ENCODE data around the gene CLDN6. TPM values are rescaled to one million over a fixed set of nuclear protein-coding genes. Genes with fewer than 3 reads are reported as not detected.

The CLDN6 gene
- total and polyA plus RNA-seq, 12 donors = 0.46 to 0.47 TPM; not detected in 10

- intact Hi-C loops (cut with DNase I) = no loop called here
- peaks cover 0 to 16% of the 10 kb centered on the region in 2 donors for H3K36me3 ChIP-seq (replicated peaks in 1 of 2)
- no peaks in the 10 kb centered on the region for H3K9me3 ChIP-seq (replicated peaks in 1 of 3)
- DNase-seq = peak in 2 of 7 donors; percentile 50 to 71
- H3K27ac ChIP-seq = peak overlapping the region; percentile 88 to 99 (median 97)
- peaks cover 29 to 53% of the 10 kb centered on the region in 2 donors for H3K4me1 ChIP-seq (replicated peaks in 1 of 2)
- H3K4me3 ChIP-seq = peak overlapping the region in 2 of 4 donors; percentile 60 to 80
- WGBS, 4 donors = 22 to 44% (median 32%) methylated on average over 5 to 8 of the region's 8 CpGs
- TF ChIP-seq CTCF (IDR thresholded peaks at IDR 0.05) (no peak), POLR2A (IDR thresholded peaks at IDR 0.05) (no peak)
- H3K27me3 ChIP-seq = peaks cover 10% of the 10 kb centered on the region
Measured at GRCh38 chr16:3022684-3023414, 4.9 kb upstream of the CLDN6 start.

GRCh38 chr16:3022208-3022683, 4.3 kb upstream of the CLDN6 start:
- peaks cover 29 to 53% of the 10 kb centered on the region in 2 donors for H3K4me1 ChIP-seq (replicated peaks in 1 of 2)
- WGBS, 4 donors = 0 to 22% (median 11%) methylated on average over 5 to 8 of the region's 8 CpGs
- H3K4me3 ChIP-seq = peak overlapping the region in 1 of 4 donors; percentile 90

GRCh38 chr16:3021449-3022207, 3.6 kb upstream of the CLDN6 start:
- H3K4me1 ChIP-seq (replicated peaks in 1 of 2) = peaks cover 29 to 53% of the 10 kb centered on the region in 2 donors

More at GRCh38 chr16:3022208-3022683, 4.3 kb upstream of the CLDN6 start:
- peak overlapping the region; percentile 88 to 99 (median 97) for H3K27ac ChIP-seq
- H3K36me3 ChIP-seq (replicated peaks in 1 of 2) = peaks cover 0 to 13% of the 10 kb centered on the region in 2 donors
- TF ChIP-seq POLR2A (IDR thresholded peaks at IDR 0.05) (peak in 1 of 2 donors; percentile 72), CTCF (IDR thresholded peaks at IDR 0.05) (no peak)
- intact Hi-C loops (cut with DNase I) = no loop called here
- DNase-seq = peak; percentile 89 to 97 (median 95)
- H3K27me3 ChIP-seq = peaks cover 10% of the 10 kb centered on the region
- H3K9me3 ChIP-seq (replicated peaks in 1 of 3) = no peaks in the 10 kb centered on the region

More at GRCh38 chr16:3021449-3022207, 3.6 kb upstream of the CLDN6 start:
- peaks cover 10% of the 10 kb centered on the region for H3K27me3 ChIP-seq
- peaks cover 0 to 7% of the 10 kb centered on the region in 2 donors for H3K36me3 ChIP-seq (replicated peaks in 1 of 2)
- WGBS, 4 donors = 2 to 11% (median 8%) methylated on average over 7 to 25 of the region's 25 CpGs
- peak overlapping the region; percentile 88 to 99 (median 97) for H3K27ac ChIP-seq
- H3K9me3 ChIP-seq (replicated peaks in 1 of 3) = no peaks in the 10 kb centered on the region
- TF ChIP-seq POLR2A (IDR thresholded peaks at IDR 0.05) (no peak), CTCF (IDR thresholded peaks at IDR 0.05) (peak in 4 of 6 experiments; percentile 12 to 20 (median 16))
- DNase-seq = peak; percentile 83 to 94 (median 91)
- H3K4me3 ChIP-seq = peak overlapping the region in 2 of 4 donors; percentile 83 to 90
- intact Hi-C loops (cut with DNase I) = no loop called here

All from adrenal gland (tissue), 12 donors.